Panc1 (cell line): ENCODE data around the gene MC1R. TPM values are rescaled to one million over a fixed set of nuclear protein-coding genes. Genes with fewer than 3 reads are reported as not detected.

Source experiments
- ATAC-seq: fragments of 200-7000 bp; cut with Tn5 transposase; 2 replicates; pipeline ENCODE4 v1.9.1; 2020; ENCODE audit warnings: mild to moderate bottlenecking, moderate library complexity
- BruUV-seq: library from RNA; stranded (reverse); fragments of 400-500 nt; replicated peaks from 2 replicates; lab custom pipeline; 2021; lab: Mats Ljungman, UMichigan
- CTCF ChIA-PET: fragments of 300-600 bp; sonication (Branson Sonifier 250); formaldehyde crosslinking; loops from one replicate; lab custom pipeline; 2022; ENCODE audit warnings: antibody characterized with exemption; lab: Charles Lee
- POLR2A ChIA-PET: fragments of 300-600 bp; sonication (Branson Sonifier 250); formaldehyde crosslinking; loops from one replicate; lab custom pipeline; 2022; ENCODE audit warnings: antibody characterized with exemption; lab: Charles Lee
- DNase-seq: peaks from one replicate; pipeline ENCODE4 v3.0.0-alpha.2; 2010; ENCODE audit warnings: low read depth, low spot score
- H3K27ac ChIP-seq: 2 replicates; pipeline ENCODE4 v1.5.1; 2011; ENCODE audit warnings: mild to moderate bottlenecking, low read length, inconsistent platforms
- H3K27me3 ChIP-seq: fragments of 200-500 bp; sonication (Bioruptor generic); 2 replicates; pipeline ENCODE4 v1.6.0; 2014; ENCODE audit warnings: low read length, inconsistent platforms; ENCODE audit not compliant: control insufficient read depth, insufficient read depth
- H3K36me3 ChIP-seq: fragments of 200-500 bp; sonication (Bioruptor generic); 2 replicates; pipeline ENCODE4 v1.5.1; 2014; ENCODE audit warnings: inconsistent platforms, mild to moderate bottlenecking, low read length, moderate library complexity; ENCODE audit not compliant: control insufficient read depth, insufficient read depth
- H3K4me1 ChIP-seq: 2 replicates; pipeline ENCODE4 v1.5.1; 2011; ENCODE audit warnings: inconsistent platforms, mild to moderate bottlenecking, low read length, moderate library complexity; ENCODE audit not compliant: control insufficient read depth, insufficient read depth
- H3K4me3 ChIP-seq, 2 experiments: 2 replicates each; pipeline ENCODE4 v1.5.1; 2011 to 2012; ENCODE audit warnings: low read depth in 2 of 2, low read length in 2 of 2, mild to moderate bottlenecking in 2 of 2, inconsistent platforms in 1 of 2, moderate library complexity in 1 of 2
- H3K9me3 ChIP-seq: fragments of 200-500 bp; sonication (Bioruptor generic); 2 replicates; pipeline ENCODE4 v1.5.1; 2014; ENCODE audit warnings: low read depth, mild to moderate bottlenecking, inconsistent platforms, low read length, moderate library complexity; ENCODE audit not compliant: control insufficient read depth, insufficient read depth
- POLR2AphosphoS5 ChIP-seq: IDR thresholded peaks from 2 replicates; pipeline ENCODE4 v1.6.1; 2012; ENCODE audit warnings: mild to moderate bottlenecking, low read depth, low read length, moderate library complexity
- SIN3A ChIP-seq: IDR thresholded peaks from 2 replicates; pipeline ENCODE4 v1.6.1; 2012; ENCODE audit warnings: low read depth, mild to moderate bottlenecking, low read length, moderate library complexity, borderline replicate concordance; ENCODE audit not compliant: insufficient read depth
- TCF7L2 ChIP-seq: IDR thresholded peaks from 2 replicates; pipeline ENCODE4 v1.6.1; 2011; ENCODE audit warnings: mild to moderate bottlenecking, low read depth, low read length, inconsistent platforms
- in situ Hi-C: cut with HindIII; loops from 2 replicates; pipeline ENCODE4 v1.10.0; 2016; ENCODE audit warnings: low sequenced_read_pairs, low pct_unique_long_range_greater_than_20kb
- intact Hi-C: fragments of 100-400 bp; cut with micrococcal nuclease; formaldehyde crosslinking; loops from one replicate; pipeline ENCODE4 v1.10.0; 2022; ENCODE audit not compliant: unreplicated experiment
- total RNA-seq: library from RNA; stranded (reverse); gene quantifications from one replicate; pipeline ENCODE4 v1.2.1, GENCODE V29; 2021; ENCODE audit not compliant: unreplicated experiment
- TF ChIP-seq, protein P1 (sequence below): fragments of 450-650 bp; IDR thresholded peaks from 2 replicates; pipeline ENCODE4 v1.5.1; 2017; ENCODE audit warnings: mild to moderate bottlenecking
- TF ChIP-seq, protein P2 (sequence below), 2 experiments: IDR thresholded peaks; 2 replicates each; pipeline ENCODE4 v1.6.1; 2011 to 2012; ENCODE audit warnings: low read depth in 2 of 2, control low read depth in 1 of 2, low read length in 1 of 2, mild to moderate bottlenecking in 1 of 2, moderate library complexity in 1 of 2; ENCODE audit not compliant: insufficient read depth in 1 of 2

Gene MC1R
- total RNA-seq, 1 experiment from 2014 or later = 8.7 TPM

DNA sequence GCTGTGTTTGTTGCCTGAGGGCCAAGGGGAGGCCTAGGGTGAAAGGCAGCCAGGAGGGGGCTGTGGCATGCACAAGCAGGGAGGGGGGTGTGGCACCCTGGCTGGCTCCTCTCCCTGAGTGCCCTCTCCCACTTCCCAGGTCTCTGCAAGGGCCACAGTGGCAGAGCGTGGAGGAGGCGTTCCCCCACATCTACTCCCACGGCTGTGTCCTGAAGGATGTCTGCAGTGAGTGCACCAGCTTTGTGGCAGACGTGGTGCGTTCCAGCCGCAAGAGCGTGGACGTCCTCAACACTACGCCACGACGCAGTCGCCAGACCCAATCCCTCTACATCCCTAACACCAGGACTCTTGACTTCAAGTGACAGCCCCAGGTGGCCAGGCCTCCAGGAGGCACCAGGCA lies 48.8 kb upstream of the MC1R start:
- Histone ChIP-seq H3K9me3 (no peaks in the 10 kb centered on the region), H3K27me3 (no peaks in the 10 kb centered on the region), H3K36me3 (no peaks in the 10 kb centered on the region; the same call in 1 of the 2 replicates), H3K4me3 (no peak overlapping the region), H3K27ac (no peak overlapping the region), H3K4me1 (peaks cover 2% of the 10 kb centered on the region; the same call in 1 of the 2 replicates)
- ChIA-PET POLR2A (no interaction called here), CTCF (interaction anchor here (0.7 kb wide), 1 partner anchor 81 kb away, joined by 3 read pairs; no protein-coding TSS in a partner anchor)
- intact Hi-C loops = loop anchor here (10.0 kb wide), 1 partner anchor 115 kb away; no protein-coding TSS in a partner anchor
- in situ Hi-C loops = no loop called here
- TF ChIP-seq SIN3A (no peak), POLR2AphosphoS5 (no peak), TCF7L2 (no peak)
- TF ChIP-seq, protein P1, sequence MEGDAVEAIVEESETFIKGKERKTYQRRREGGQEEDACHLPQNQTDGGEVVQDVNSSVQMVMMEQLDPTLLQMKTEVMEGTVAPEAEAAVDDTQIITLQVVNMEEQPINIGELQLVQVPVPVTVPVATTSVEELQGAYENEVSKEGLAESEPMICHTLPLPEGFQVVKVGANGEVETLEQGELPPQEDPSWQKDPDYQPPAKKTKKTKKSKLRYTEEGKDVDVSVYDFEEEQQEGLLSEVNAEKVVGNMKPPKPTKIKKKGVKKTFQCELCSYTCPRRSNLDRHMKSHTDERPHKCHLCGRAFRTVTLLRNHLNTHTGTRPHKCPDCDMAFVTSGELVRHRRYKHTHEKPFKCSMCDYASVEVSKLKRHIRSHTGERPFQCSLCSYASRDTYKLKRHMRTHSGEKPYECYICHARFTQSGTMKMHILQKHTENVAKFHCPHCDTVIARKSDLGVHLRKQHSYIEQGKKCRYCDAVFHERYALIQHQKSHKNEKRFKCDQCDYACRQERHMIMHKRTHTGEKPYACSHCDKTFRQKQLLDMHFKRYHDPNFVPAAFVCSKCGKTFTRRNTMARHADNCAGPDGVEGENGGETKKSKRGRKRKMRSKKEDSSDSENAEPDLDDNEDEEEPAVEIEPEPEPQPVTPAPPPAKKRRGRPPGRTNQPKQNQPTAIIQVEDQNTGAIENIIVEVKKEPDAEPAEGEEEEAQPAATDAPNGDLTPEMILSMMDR = no peak
- TF ChIP-seq, protein P2, sequence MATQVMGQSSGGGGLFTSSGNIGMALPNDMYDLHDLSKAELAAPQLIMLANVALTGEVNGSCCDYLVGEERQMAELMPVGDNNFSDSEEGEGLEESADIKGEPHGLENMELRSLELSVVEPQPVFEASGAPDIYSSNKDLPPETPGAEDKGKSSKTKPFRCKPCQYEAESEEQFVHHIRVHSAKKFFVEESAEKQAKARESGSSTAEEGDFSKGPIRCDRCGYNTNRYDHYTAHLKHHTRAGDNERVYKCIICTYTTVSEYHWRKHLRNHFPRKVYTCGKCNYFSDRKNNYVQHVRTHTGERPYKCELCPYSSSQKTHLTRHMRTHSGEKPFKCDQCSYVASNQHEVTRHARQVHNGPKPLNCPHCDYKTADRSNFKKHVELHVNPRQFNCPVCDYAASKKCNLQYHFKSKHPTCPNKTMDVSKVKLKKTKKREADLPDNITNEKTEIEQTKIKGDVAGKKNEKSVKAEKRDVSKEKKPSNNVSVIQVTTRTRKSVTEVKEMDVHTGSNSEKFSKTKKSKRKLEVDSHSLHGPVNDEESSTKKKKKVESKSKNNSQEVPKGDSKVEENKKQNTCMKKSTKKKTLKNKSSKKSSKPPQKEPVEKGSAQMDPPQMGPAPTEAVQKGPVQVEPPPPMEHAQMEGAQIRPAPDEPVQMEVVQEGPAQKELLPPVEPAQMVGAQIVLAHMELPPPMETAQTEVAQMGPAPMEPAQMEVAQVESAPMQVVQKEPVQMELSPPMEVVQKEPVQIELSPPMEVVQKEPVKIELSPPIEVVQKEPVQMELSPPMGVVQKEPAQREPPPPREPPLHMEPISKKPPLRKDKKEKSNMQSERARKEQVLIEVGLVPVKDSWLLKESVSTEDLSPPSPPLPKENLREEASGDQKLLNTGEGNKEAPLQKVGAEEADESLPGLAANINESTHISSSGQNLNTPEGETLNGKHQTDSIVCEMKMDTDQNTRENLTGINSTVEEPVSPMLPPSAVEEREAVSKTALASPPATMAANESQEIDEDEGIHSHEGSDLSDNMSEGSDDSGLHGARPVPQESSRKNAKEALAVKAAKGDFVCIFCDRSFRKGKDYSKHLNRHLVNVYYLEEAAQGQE (IDR thresholded peaks at IDR 0.05; ENCODE audit: insufficient read depth in 1 of 2, low read depth in 2 of 2, low read length in 1 of 2) = no peak
- ATAC-seq = no peak
- no TSS peak for BruUV-seq
- DNase-seq = no peak

DNA sequence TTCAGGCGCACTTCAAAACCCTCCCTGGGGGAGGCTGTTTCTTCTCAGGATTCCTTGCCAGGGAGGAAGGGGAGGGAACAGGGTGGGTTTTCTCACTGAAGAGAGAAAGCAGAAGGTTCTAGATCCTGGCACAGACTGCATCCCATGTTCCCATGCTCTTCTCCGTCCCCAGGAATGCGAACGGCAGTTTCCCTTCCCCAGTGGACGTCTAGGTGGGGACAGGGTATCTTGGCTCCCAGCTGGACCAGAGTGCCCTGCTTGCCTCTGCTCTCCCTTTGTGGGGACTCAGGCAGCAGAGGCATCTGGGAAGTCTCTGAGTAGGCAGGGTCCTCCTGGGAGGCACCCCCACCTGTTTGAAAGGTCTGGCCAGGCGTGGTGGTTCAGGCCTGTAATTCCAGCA lies 48.2 kb upstream of the MC1R start:
- intact Hi-C loops = no loop called here
- in situ Hi-C loops = no loop called here
- no peak overlapping the region for H3K4me3 ChIP-seq
- TF ChIP-seq, protein P2 (IDR thresholded peaks at IDR 0.05; ENCODE audit: insufficient read depth in 1 of 2, low read depth in 2 of 2, low read length in 1 of 2) = no peak
- TF ChIP-seq, protein P1 = no peak
- no peak for TF ChIP-seq SIN3A
- TF ChIP-seq POLR2AphosphoS5 = no peak
- TF ChIP-seq TCF7L2 = no peak
- ChIA-PET CTCF (no interaction called here), POLR2A (interaction anchor here (0.7 kb wide), 1 partner anchor 63 kb away, joined by 4 read pairs; no protein-coding TSS in a partner anchor)
- H3K27ac ChIP-seq = no peak overlapping the region
- no TSS peak for BruUV-seq
- no peak for ATAC-seq
- H3K9me3 ChIP-seq = no peaks in the 10 kb centered on the region
- no peak for DNase-seq
- H3K36me3 ChIP-seq = no peaks in the 10 kb centered on the region; the same call in 1 of the 2 replicates
- H3K4me1 ChIP-seq = peaks cover 3% of the 10 kb centered on the region; the same call in 1 of the 2 replicates
- no peaks in the 10 kb centered on the region for H3K27me3 ChIP-seq
